Transverse colon (tissue), 4 donors: Measurements from ENCODE around the gene DTD1. TPM values are rescaled to one million over a fixed set of nuclear protein-coding genes. Genes with fewer than 3 reads are reported as not detected.

Experiments used
- DNase-seq: peaks from one replicate; pipeline ENCODE4 v3.0.0-alpha.2; 2019
- H3K27ac ChIP-seq, 4 donors: fragments of 200-600 bp; sonication (generic); 2 replicates each; pipeline ENCODE4 v1.5.1; 2016 to 2018; ENCODE audit warnings: inconsistent platforms in 4 of 4
- H3K27me3 ChIP-seq: fragments of 200-600 bp; sonication (generic); 2 replicates; pipeline ENCODE4 v1.5.1; 2017; ENCODE audit warnings: inconsistent platforms
- H3K36me3 ChIP-seq, 4 donors: fragments of 200-600 bp; sonication (generic); 2 replicates each; pipeline ENCODE4 v1.5.1; 2017 to 2019; ENCODE audit warnings: inconsistent platforms in 4 of 4
- H3K4me1 ChIP-seq, 4 donors: fragments of 200-600 bp; sonication (generic); 2 replicates each; pipeline ENCODE4 v1.5.1; 2017 to 2020; ENCODE audit warnings: inconsistent platforms in 4 of 4
- H3K4me3 ChIP-seq, 4 donors: fragments of 200-600 bp; sonication (generic); 1 replicate in 1 of 4; 2 replicates in 3 of 4; pipeline versions ENCODE4 v1.5.1 to v1.6.1; 2017 to 2019; ENCODE audit warnings: inconsistent platforms in 4 of 4
- H3K9me3 ChIP-seq, 2 donors: fragments of 200-600 bp; sonication (generic); 2 replicates each; pipeline ENCODE4 v1.5.1; 2017 to 2019; ENCODE audit warnings: inconsistent platforms in 2 of 2
- CTCF ChIP-seq, 5 experiments: fragments of 200-600 bp in 3 of 5; fragments of 450-650 bp in 2 of 5; sonication (generic) in 3 of 5; IDR thresholded peaks; 1 replicate in 2 of 5; 2 replicates in 3 of 5; pipeline ENCODE4 v1.5.1; 2016 to 2017; ENCODE audit warnings: antibody characterized with exemption in 5 of 5, inconsistent platforms in 3 of 5, mild to moderate bottlenecking in 2 of 5, moderate library complexity in 1 of 5
- EP300 ChIP-seq: sonication (generic); formaldehyde crosslinking; IDR thresholded peaks from one replicate; pipeline ENCODE4 v1.6.1; 2017; ENCODE audit warnings: antibody characterized with exemption, low read depth
- POLR2A ChIP-seq: fragments of 450-650 bp; IDR thresholded peaks from one replicate; pipeline ENCODE4 v1.6.1; 2016; ENCODE audit warnings: antibody characterized with exemption, mild to moderate bottlenecking, moderate library complexity
- POLR2AphosphoS5 ChIP-seq, 3 donors: sonication (generic); formaldehyde crosslinking; IDR thresholded peaks; one replicate each; pipeline ENCODE4 v1.6.1; 2016; ENCODE audit warnings: antibody characterized with exemption in 3 of 3
- WGBS, 2 donors: methylation state at CpG; one replicate each; pipeline ENCODE4 v1.1.5; 2018; ENCODE audit warnings: low coverage in 1 of 2; 5-methylcytosine and 5-hydroxymethylcytosine counted together
- in situ Hi-C, 4 donors: fragments of 200-750 bp; cut with MboI; loops; one replicate each; pipeline versions ENCODE4 v1.15.0 to v1.15.1; 2017; ENCODE audit warnings: low sequenced_read_pairs in 3 of 4, low pct_ligation_motif_present in 1 of 4, low pct_unique_long_range_greater_than_20kb in 1 of 4
- intact Hi-C: fragments of 100-400 bp; cut with DNase I; formaldehyde crosslinking; loops from one replicate; pipeline ENCODE4 v1.15.1; 2023; ENCODE audit warnings: low total_unique reads
- total RNA-seq, 4 donors: library from RNA; depleted of rRNA; stranded (reverse); fragments of >200 nt; gene quantifications; one replicate each; pipeline ENCODE4 v1.1.0, GENCODE V29; 2016

Gene DTD1
- total RNA-seq, 4 donors from 2014 or later = 3.7 to 17.6 (median 9.8) TPM

- no peak for DNase-seq
- peaks cover 0 to 3% (median 1%) of the 10 kb centered on the region in 4 donors for H3K4me1 ChIP-seq
- H3K9me3 ChIP-seq = no peaks in the 10 kb centered on the region
- WGBS, 2 donors = 100% methylated on average over 1 of the region's 1 CpG
- H3K36me3 ChIP-seq = no peaks in the 10 kb centered on the region
- TF ChIP-seq CTCF (IDR thresholded peaks at IDR 0.05) (no peak), POLR2A (no peak), POLR2AphosphoS5 (IDR thresholded peaks at IDR 0.05) (no peak)
- in situ Hi-C loops = no loop called here
- no peak overlapping the region for H3K4me3 ChIP-seq
- no peak overlapping the region for H3K27ac ChIP-seq
- intact Hi-C loops = no loop called here
- H3K27me3 ChIP-seq = no peaks in the 10 kb centered on the region
Measured at GRCh38 chr20:18654448-18654773, 66.6 kb downstream of the DTD1 start.

- WGBS, 2 donors = 94% methylated on average over 4 of the region's 4 CpGs; no CpG with 5 or more reads in 1 of the 2 donors
Measured at GRCh38 chr20:18657575-18657974, 69.7 kb downstream of the DTD1 start.

GRCh38 chr20:18662279-18663040, 74.6 kb downstream of the DTD1 start:
- Histone ChIP-seq H3K9me3 (no peaks in the 10 kb centered on the region), H3K36me3 (no peaks in the 10 kb centered on the region), H3K27me3 (no peaks in the 10 kb centered on the region), H3K27ac (no peak overlapping the region), H3K4me1 (no peaks in the 10 kb centered on the region), H3K4me3 (no peak overlapping the region)
- WGBS, 2 donors = 88 to 94% methylated on average over 3 to 6 of the region's 6 CpGs
- no peak for DNase-seq
- in situ Hi-C loops (no loop called here), intact Hi-C loops (no loop called here)
- no peak for TF ChIP-seq EP300
- no peak for TF ChIP-seq POLR2AphosphoS5 (IDR thresholded peaks at IDR 0.05)
- TF ChIP-seq CTCF (IDR thresholded peaks at IDR 0.05) = no peak
- no peak for TF ChIP-seq POLR2A

More at GRCh38 chr20:18657575-18657974, 69.7 kb downstream of the DTD1 start:
- Histone ChIP-seq H3K36me3 (no peaks in the 10 kb centered on the region), H3K9me3 (no peaks in the 10 kb centered on the region), H3K27me3 (no peaks in the 10 kb centered on the region), H3K27ac (no peak overlapping the region), H3K4me1 (peaks cover 0 to 3% (median 0%) of the 10 kb centered on the region in 4 donors), H3K4me3 (no peak overlapping the region)
- in situ Hi-C loops (no loop called here), intact Hi-C loops (no loop called here)
- TF ChIP-seq POLR2A (no peak), EP300 (no peak), CTCF (IDR thresholded peaks at IDR 0.05) (no peak), POLR2AphosphoS5 (IDR thresholded peaks at IDR 0.05) (no peak)
- no peak for DNase-seq

- Histone ChIP-seq H3K4me1 (no peaks in the 10 kb centered on the region), H3K4me3 (no peak overlapping the region), H3K27ac (no peak overlapping the region), H3K9me3 (no peaks in the 10 kb centered on the region), H3K27me3 (no peaks in the 10 kb centered on the region), H3K36me3 (no peaks in the 10 kb centered on the region)
- TF ChIP-seq EP300 = no peak
- TF ChIP-seq POLR2A = no peak
- no peak for TF ChIP-seq CTCF (IDR thresholded peaks at IDR 0.05)
- TF ChIP-seq POLR2AphosphoS5 (IDR thresholded peaks at IDR 0.05) = no peak
- 84% methylated on average over 2 of the region's 2 CpGs; no CpG with 5 or more reads in 1 of the 2 donors for WGBS, 2 donors
- in situ Hi-C loops = no loop called here
- DNase-seq = no peak
- intact Hi-C loops = no loop called here
Measured at GRCh38 chr20:18663932-18664331, 76.1 kb downstream of the DTD1 start.
